Keratinocyte (primary cell): ENCODE measurements around the gene S100A12. TPM values are rescaled to one million over a fixed set of nuclear protein-coding genes. Genes with fewer than 3 reads are reported as not detected.

Experiments used
- DNase-seq: peaks from one replicate; pipeline ENCODE4 v3.0.0-alpha.2; 2011; ENCODE audit warnings: low read depth, missing footprints, low spot score
- FAIRE-seq: peaks from 2 replicates; lab custom pipeline; 2011; peaks lifted over from hg19 to GRCh38; lab: Jason Lieb, UNC
- H2AFZ ChIP-seq: 2 replicates; pipeline ENCODE4 v1.6.0; 2012; ENCODE audit warnings: low read length, control low read depth, inconsistent platforms; ENCODE audit not compliant: control insufficient read depth
- H3K27ac ChIP-seq: 2 replicates; pipeline ENCODE4 v1.5.1; 2011; ENCODE audit warnings: low read length; ENCODE audit not compliant: control insufficient read depth, insufficient read depth
- H3K27me3 ChIP-seq: 3 replicates; pipeline ENCODE4 v1.6.0; 2011; ENCODE audit warnings: low read length; ENCODE audit not compliant: control insufficient read depth, insufficient read depth; ENCODE audit errors: extremely low read depth
- H3K36me3 ChIP-seq, 2 experiments: 2 replicates in 1 of 2; 3 replicates in 1 of 2; pipeline ENCODE4 v1.5.1; 2011; ENCODE audit warnings: low read length in 2 of 2, mild to moderate bottlenecking in 1 of 2; ENCODE audit not compliant: control insufficient read depth in 2 of 2, insufficient read depth in 2 of 2; ENCODE audit errors: extremely low read depth in 1 of 2
- H3K4me1 ChIP-seq: 3 replicates; pipeline ENCODE4 v1.5.1; 2011; ENCODE audit warnings: low read length; ENCODE audit not compliant: control insufficient read depth, insufficient read depth; ENCODE audit errors: extremely low read depth
- H3K4me2 ChIP-seq: 3 replicates; pipeline ENCODE4 v1.6.0; 2011; ENCODE audit warnings: low read depth, low read length; ENCODE audit not compliant: control insufficient read depth, insufficient read depth; ENCODE audit errors: extremely low read depth
- H3K4me3 ChIP-seq, 3 experiments: fragments of 200-600 bp in 1 of 3; sonication (generic) in 1 of 3; 2 replicates in 2 of 3; 3 replicates in 1 of 3; pipeline ENCODE4 v1.5.1; 2011 to 2016; ENCODE audit warnings: low read length in 3 of 3, mild to moderate bottlenecking in 3 of 3, control low read depth in 2 of 3, inconsistent platforms in 1 of 3, low read depth in 1 of 3, mixed read lengths in 1 of 3, mixed run types in 1 of 3, moderate library complexity in 1 of 3; ENCODE audit not compliant: control insufficient read depth in 2 of 3, insufficient read depth in 2 of 3; ENCODE audit errors: extremely low read depth in 1 of 3
- H3K79me2 ChIP-seq: 2 replicates; pipeline ENCODE4 v1.6.0; 2012; ENCODE audit warnings: low read length; ENCODE audit not compliant: control insufficient read depth, insufficient read depth
- H3K9ac ChIP-seq: 3 replicates; pipeline ENCODE4 v1.6.0; 2011; ENCODE audit warnings: low read length; ENCODE audit not compliant: control insufficient read depth, insufficient read depth; ENCODE audit errors: extremely low read depth
- H3K9me1 ChIP-seq: 3 replicates; pipeline ENCODE4 v1.6.0; 2011; ENCODE audit warnings: low read length; ENCODE audit not compliant: control insufficient read depth, insufficient read depth; ENCODE audit errors: extremely low read depth
- H3K9me3 ChIP-seq: 2 replicates; pipeline ENCODE4 v1.5.1; 2012; ENCODE audit warnings: low read depth, low read length; ENCODE audit not compliant: control insufficient read depth
- H4K20me1 ChIP-seq: 3 replicates; pipeline ENCODE4 v1.6.0; 2011; ENCODE audit warnings: low read length; ENCODE audit not compliant: control insufficient read depth, insufficient read depth; ENCODE audit errors: extremely low read depth
- EZH2 ChIP-seq: IDR thresholded peaks from one replicate; pipeline ENCODE4 v1.6.1; 2012; ENCODE audit warnings: inconsistent platforms, mild to moderate bottlenecking, low read length, moderate library complexity
- dilution Hi-C: fragments of 300-500 bp; cut with MboI; formaldehyde crosslinking; loops from one replicate; pipeline ENCODE4 v1.7.0; 2020; ENCODE audit warnings: low sequenced_read_pairs; ENCODE audit not compliant: extremely low pct_ligation_motif_present
- polyA plus RNA-seq, 5 experiments: library from polyadenylated mRNA; depleted of rRNA in 3 of 5; stranded (reverse) in 3 of 5; stranded (forward) in 1 of 5; unstranded in 1 of 5; fragments of >200 nt; gene quantifications; 1 replicate in 1 of 5; 2 replicates in 3 of 5; 3 replicates in 1 of 5; pipeline versions ENCODE4 v1.2.1 to v1.2.3, GENCODE V29; 2011 to 2012; ENCODE audit warnings: missing spikeins in 2 of 5, low read depth in 1 of 5, low replicate concordance in 1 of 5
- TF ChIP-seq, protein P1 (sequence below), 3 experiments: IDR thresholded peaks in 1 of 3; conservative IDR thresholded peaks in 1 of 3; optimal IDR thresholded peaks in 1 of 3; 2 replicates in 2 of 3; 3 replicates in 1 of 3; pipeline versions ENCODE3 to v1.5.1; 2011; ENCODE audit warnings: low read length in 3 of 3, mild to moderate bottlenecking in 3 of 3, moderate library complexity in 2 of 3, control low read depth in 1 of 3, inconsistent platforms in 1 of 3; ENCODE audit not compliant: insufficient read depth in 2 of 3; ENCODE audit errors: extremely low read depth in 1 of 3

Gene S100A12
- polyA plus RNA-seq, 1 donor (not counting 4 experiments of a cell fraction or from before 2014, with no cell fraction given): 1.5 TPM

DNA sequence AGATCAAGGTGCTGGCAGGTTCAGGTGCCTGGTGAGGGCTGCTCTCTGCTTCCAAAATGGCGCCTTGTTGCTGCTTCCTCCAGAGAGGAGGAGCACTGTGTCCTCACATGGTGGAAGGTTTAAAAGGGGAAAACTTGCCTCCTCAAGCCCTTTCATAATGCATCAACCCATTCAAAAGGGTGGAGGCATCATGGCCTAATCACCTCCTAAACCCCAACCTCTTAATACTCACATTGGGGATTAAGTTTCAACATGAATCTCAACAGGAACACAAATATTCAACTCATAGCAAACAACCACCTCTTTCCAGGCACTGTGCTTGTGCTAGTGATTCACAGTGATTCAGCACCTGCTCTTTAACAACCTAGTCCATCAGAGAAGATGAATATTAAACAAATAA lies 4.2 kb downstream of the S100A12 start:
- DNase-seq: no peak
- TF ChIP-seq, protein P1, sequence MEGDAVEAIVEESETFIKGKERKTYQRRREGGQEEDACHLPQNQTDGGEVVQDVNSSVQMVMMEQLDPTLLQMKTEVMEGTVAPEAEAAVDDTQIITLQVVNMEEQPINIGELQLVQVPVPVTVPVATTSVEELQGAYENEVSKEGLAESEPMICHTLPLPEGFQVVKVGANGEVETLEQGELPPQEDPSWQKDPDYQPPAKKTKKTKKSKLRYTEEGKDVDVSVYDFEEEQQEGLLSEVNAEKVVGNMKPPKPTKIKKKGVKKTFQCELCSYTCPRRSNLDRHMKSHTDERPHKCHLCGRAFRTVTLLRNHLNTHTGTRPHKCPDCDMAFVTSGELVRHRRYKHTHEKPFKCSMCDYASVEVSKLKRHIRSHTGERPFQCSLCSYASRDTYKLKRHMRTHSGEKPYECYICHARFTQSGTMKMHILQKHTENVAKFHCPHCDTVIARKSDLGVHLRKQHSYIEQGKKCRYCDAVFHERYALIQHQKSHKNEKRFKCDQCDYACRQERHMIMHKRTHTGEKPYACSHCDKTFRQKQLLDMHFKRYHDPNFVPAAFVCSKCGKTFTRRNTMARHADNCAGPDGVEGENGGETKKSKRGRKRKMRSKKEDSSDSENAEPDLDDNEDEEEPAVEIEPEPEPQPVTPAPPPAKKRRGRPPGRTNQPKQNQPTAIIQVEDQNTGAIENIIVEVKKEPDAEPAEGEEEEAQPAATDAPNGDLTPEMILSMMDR (optimal IDR thresholded peaks at IDR 0.05 in 1 of 3, IDR thresholded peaks at IDR 0.05 in 1 of 3, conservative IDR thresholded peaks at IDR 0.05 in 1 of 3; ENCODE audit: extremely low read depth in 1 of 3, insufficient read depth in 2 of 3, low read length in 3 of 3): no peak
- TF ChIP-seq EZH2: no peak
- FAIRE-seq: peak; percentile 90
- Histone ChIP-seq H3K27ac (peak overlapping the region; percentile 5), H4K20me1 (no peaks in the 10 kb centered on the region), H3K4me3 (no peak overlapping the region), H3K79me2 (no peaks in the 10 kb centered on the region), H2AFZ (no peak overlapping the region), H3K9me3 (no peaks in the 10 kb centered on the region), H3K4me1 (peaks cover 26% of the 10 kb centered on the region), H3K4me2 (no peak overlapping the region), H3K9me1 (no peaks in the 10 kb centered on the region), H3K27me3 (no peaks in the 10 kb centered on the region), H3K36me3 (no peaks in the 10 kb centered on the region), H3K9ac (no peak overlapping the region)
- dilution Hi-C loops: no loop called here

DNA sequence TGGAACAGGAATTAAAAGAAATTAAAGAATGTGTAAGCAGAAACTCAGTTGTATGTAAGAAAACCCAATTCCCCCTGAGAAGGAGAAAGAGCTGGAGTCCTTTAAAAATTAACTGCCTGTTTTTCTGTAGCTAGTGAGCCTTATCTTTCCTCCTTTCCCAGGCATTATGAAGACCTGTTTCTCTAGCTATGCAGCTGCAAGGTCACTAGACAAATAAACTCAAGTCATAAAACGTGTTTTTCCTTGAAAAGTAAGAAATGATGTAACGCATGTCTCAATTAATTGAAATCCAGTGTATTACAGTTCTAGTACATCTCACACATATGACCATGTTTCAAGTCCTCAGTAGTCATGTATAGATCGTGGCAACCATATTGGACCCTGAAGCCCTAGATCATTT lies 5.3 kb downstream of the S100A12 start:
- Histone ChIP-seq H3K9ac (no peak overlapping the region), H4K20me1 (no peaks in the 10 kb centered on the region), H3K4me1 (peaks cover 20% of the 10 kb centered on the region), H3K9me3 (no peaks in the 10 kb centered on the region), H3K36me3 (no peaks in the 10 kb centered on the region), H3K4me2 (no peak overlapping the region), H2AFZ (no peak overlapping the region), H3K79me2 (no peaks in the 10 kb centered on the region), H3K27ac (no peak overlapping the region), H3K4me3 (no peak overlapping the region), H3K27me3 (no peaks in the 10 kb centered on the region), H3K9me1 (no peaks in the 10 kb centered on the region)
- dilution Hi-C loops: no loop called here
- no peak for DNase-seq
- no peak for TF ChIP-seq EZH2
- TF ChIP-seq, protein P1 (optimal IDR thresholded peaks at IDR 0.05 in 1 of 3, IDR thresholded peaks at IDR 0.05 in 1 of 3, conservative IDR thresholded peaks at IDR 0.05 in 1 of 3; ENCODE audit: extremely low read depth in 1 of 3, insufficient read depth in 2 of 3, low read length in 3 of 3): no peak
- no peak for FAIRE-seq
